Vagina (tissue), 2 donors: ENCODE results near the gene IRAG1. TPM values are rescaled to one million over a fixed set of nuclear protein-coding genes. Genes with fewer than 3 reads are reported as not detected.

ENCODE experiments used
- DNase-seq, 2 donors: peaks; one replicate each; pipeline ENCODE4 v3.0.0-alpha.2; 2017; ENCODE audit errors: extremely low spot score in 2 of 2
- H3K27ac ChIP-seq: fragments of 200-600 bp; sonication (generic); one replicate; pipeline ENCODE4 v1.5.1; 2019
- H3K27me3 ChIP-seq: fragments of 200-600 bp; sonication (generic); one replicate; pipeline ENCODE4 v1.5.1; 2019
- H3K36me3 ChIP-seq, 2 donors: fragments of 200-600 bp; sonication (generic); one replicate each; pipeline ENCODE4 v1.5.1; 2017 to 2019
- H3K4me1 ChIP-seq: fragments of 200-600 bp; sonication (generic); one replicate; pipeline ENCODE4 v1.5.1; 2019
- H3K4me3 ChIP-seq, 2 donors: fragments of 200-600 bp; sonication (generic); 1 replicate in 1 of 2; 2 replicates in 1 of 2; pipeline ENCODE4 v1.5.1; 2016 to 2019
- H3K9me3 ChIP-seq: fragments of 200-600 bp; sonication (generic); one replicate; pipeline ENCODE4 v1.5.1; 2019
- CTCF ChIP-seq, 3 experiments: fragments of 450-650 bp in 2 of 3; fragments of 200-600 bp in 1 of 3; sonication (generic) in 1 of 3; IDR thresholded peaks; one replicate each; pipeline ENCODE4 v1.5.1; 2017 to 2019; ENCODE audit warnings: antibody characterized with exemption in 3 of 3, mild to moderate bottlenecking in 2 of 3, moderate library complexity in 2 of 3
- POLR2A ChIP-seq, 2 donors: fragments of 450-650 bp; IDR thresholded peaks; one replicate each; pipeline ENCODE4 v1.6.1; 2017; ENCODE audit warnings: antibody characterized with exemption in 2 of 2, mild to moderate bottlenecking in 2 of 2, moderate library complexity in 2 of 2
- POLR2AphosphoS5 ChIP-seq, 2 donors: sonication (generic); formaldehyde crosslinking; IDR thresholded peaks; one replicate each; pipeline ENCODE4 v1.9.0; 2017; ENCODE audit warnings: antibody characterized with exemption in 2 of 2, mild to moderate bottlenecking in 2 of 2, low read depth in 1 of 2; ENCODE audit not compliant: insufficient read depth in 1 of 2
- intact Hi-C: fragments of 100-400 bp; cut with DNase I; formaldehyde crosslinking; loops from one replicate; pipeline ENCODE4 v1.15.1; 2023
- total RNA-seq: library from RNA; depleted of rRNA; stranded (reverse); fragments of >200 nt; gene quantifications from one replicate; pipeline ENCODE4 v1.2.3, GENCODE V29; 2016

Gene IRAG1
- total RNA-seq, 1 donor from 2014 or later: 18.2 TPM

GRCh38 chr11:10659339-10660216 is 34.0 kb downstream of the IRAG1 start:
- no peaks in the 10 kb centered on the region for H3K36me3 ChIP-seq
- peak overlapping the region; percentile 82 for H3K27ac ChIP-seq
- no peak for DNase-seq
- no peak overlapping the region for H3K4me3 ChIP-seq
- intact Hi-C loops: no loop called here
- TF ChIP-seq CTCF (IDR thresholded peaks at IDR 0.05) (no peak), POLR2AphosphoS5 (IDR thresholded peaks at IDR 0.05; ENCODE audit: insufficient read depth in 1 of 2, low read depth in 1 of 2) (peak in 1 of 2 donors; percentile 61)
- H3K4me1 ChIP-seq: peaks cover 59% of the 10 kb centered on the region
- no peaks in the 10 kb centered on the region for H3K27me3 ChIP-seq
- no peaks in the 10 kb centered on the region for H3K9me3 ChIP-seq

GRCh38 chr11:10658621-10659338 is 34.8 kb downstream of the IRAG1 start:
- no peak for TF ChIP-seq POLR2A (IDR thresholded peaks at IDR 0.05)
- Histone ChIP-seq H3K27me3 (no peaks in the 10 kb centered on the region), H3K4me3 (no peak overlapping the region), H3K4me1 (peaks cover 65% of the 10 kb centered on the region), H3K9me3 (no peaks in the 10 kb centered on the region), H3K27ac (peak overlapping the region; percentile 82), H3K36me3 (no peaks in the 10 kb centered on the region)
- intact Hi-C loops: no loop called here
- DNase-seq: no peak

GRCh38 chr11:10657308-10658271 is 36.0 kb downstream of the IRAG1 start:
- Histone ChIP-seq H3K36me3 (no peaks in the 10 kb centered on the region), H3K9me3 (no peaks in the 10 kb centered on the region), H3K27ac (peak overlapping the region; percentile 82), H3K4me1 (peaks cover 77% of the 10 kb centered on the region), H3K4me3 (peak overlapping the region in 1 of 2 donors; percentile 0), H3K27me3 (no peaks in the 10 kb centered on the region)
- TF ChIP-seq POLR2A (IDR thresholded peaks at IDR 0.05) (no peak), CTCF (IDR thresholded peaks at IDR 0.05) (no peak), POLR2AphosphoS5 (IDR thresholded peaks at IDR 0.05; ENCODE audit: insufficient read depth in 1 of 2, low read depth in 1 of 2) (no peak)
- no peak for DNase-seq
- intact Hi-C loops: no loop called here

GRCh38 chr11:10655943-10656576 is 37.5 kb downstream of the IRAG1 start:
- H3K4me3 ChIP-seq: no peak overlapping the region
- peak overlapping the region; percentile 82 for H3K27ac ChIP-seq
- H3K4me1 ChIP-seq: peaks cover 87% of the 10 kb centered on the region
- H3K36me3 ChIP-seq: no peaks in the 10 kb centered on the region
- no peaks in the 10 kb centered on the region for H3K27me3 ChIP-seq
- intact Hi-C loops: no loop called here
- H3K9me3 ChIP-seq: no peaks in the 10 kb centered on the region
- TF ChIP-seq POLR2A (IDR thresholded peaks at IDR 0.05): no peak
- TF ChIP-seq POLR2AphosphoS5 (IDR thresholded peaks at IDR 0.05; ENCODE audit: insufficient read depth in 1 of 2, low read depth in 1 of 2): no peak
- TF ChIP-seq CTCF (IDR thresholded peaks at IDR 0.05): no peak
- no peak for DNase-seq

GRCh38 chr11:10655227-10655626 is 38.3 kb downstream of the IRAG1 start:
- no peak overlapping the region for H3K4me3 ChIP-seq
- H3K27me3 ChIP-seq: no peaks in the 10 kb centered on the region
- intact Hi-C loops: no loop called here
- H3K9me3 ChIP-seq: no peaks in the 10 kb centered on the region
- no peaks in the 10 kb centered on the region for H3K36me3 ChIP-seq
- no peak for DNase-seq
- peak overlapping the region; percentile 82 for H3K27ac ChIP-seq
- peaks cover 81% of the 10 kb centered on the region for H3K4me1 ChIP-seq
- no peak for TF ChIP-seq POLR2A (IDR thresholded peaks at IDR 0.05)
- no peak for TF ChIP-seq POLR2AphosphoS5 (IDR thresholded peaks at IDR 0.05; ENCODE audit: insufficient read depth in 1 of 2, low read depth in 1 of 2)
- no peak for TF ChIP-seq CTCF (IDR thresholded peaks at IDR 0.05)
